Stimulated activated naive B cell treated with anti-CD40 and anti-IgM and Interleukin-4, amounts not matched to agents 10 μg/mL and 1 μg/mL and 100 μg/mL, for 72 hours (primary cell): ENCODE results near the gene BTN2A1.

Experiments
- ATAC-seq, 2 donors: fragments of 150-1000 bp; cut with Tn5 transposase; replicated peaks; 2 replicates each; pipeline ENCODE4 v1.10.0; 2021; ENCODE audit warnings: moderate library complexity in 1 of 2
- DNase-seq: peaks from one replicate; pipeline ENCODE4 v3.0.0; 2021
- H3K27ac Mint-ChIP-seq: one replicate; pipeline ENCODE4 v1.8.0; 2022; ENCODE audit warnings: mild to moderate bottlenecking, mixed read lengths
- H3K27me3 Mint-ChIP-seq, 2 donors: one replicate each; pipeline ENCODE4 v1.8.0; 2022; ENCODE audit warnings: mixed read lengths in 2 of 2
- H3K36me3 Mint-ChIP-seq, 2 donors: one replicate each; pipeline ENCODE4 v1.8.0; 2022; ENCODE audit warnings: mixed read lengths in 2 of 2, mild to moderate bottlenecking in 1 of 2
- H3K4me1 Mint-ChIP-seq, 2 donors: one replicate each; pipeline ENCODE4 v1.8.0; 2022; ENCODE audit warnings: mixed read lengths in 2 of 2, mild to moderate bottlenecking in 1 of 2
- H3K4me3 Mint-ChIP-seq, 2 donors: one replicate each; pipeline ENCODE4 v1.8.0; 2022; ENCODE audit warnings: mild to moderate bottlenecking in 2 of 2, mixed read lengths in 2 of 2, moderate library complexity in 1 of 2
- H3K9me3 Mint-ChIP-seq, 2 donors: one replicate each; pipeline ENCODE4 v1.8.0; 2022; ENCODE audit warnings: mixed read lengths in 2 of 2, mild to moderate bottlenecking in 1 of 2

Gene BTN2A1

DNA sequence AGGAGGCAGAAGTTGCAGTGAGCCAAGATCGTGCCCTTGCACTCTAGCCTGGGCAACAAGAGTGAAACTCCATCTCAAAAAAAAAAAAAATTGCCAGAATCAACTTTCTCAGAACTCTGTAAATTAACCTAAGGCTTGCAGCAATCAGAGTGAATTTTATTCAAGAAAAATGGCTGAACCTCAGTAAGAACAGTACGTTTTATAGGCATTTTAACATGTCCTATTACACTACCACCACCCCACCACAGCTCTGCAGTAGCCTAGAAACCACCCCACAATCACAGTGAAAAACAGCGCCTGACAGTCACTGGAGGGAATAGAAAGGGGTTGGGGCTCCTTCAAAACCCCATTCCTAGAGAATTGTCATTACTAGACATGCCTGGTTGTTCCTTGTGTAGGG is 26.0 kb downstream of the BTN2A1 start:
- no peak overlapping the region for H3K27ac Mint-ChIP-seq
- H3K36me3 Mint-ChIP-seq, result peaks cover 2 to 8% of the 10 kb centered on the region in 2 donors
- DNase-seq, result no peak
- H3K27me3 Mint-ChIP-seq, result no peaks in the 10 kb centered on the region
- no peak for ATAC-seq
- no peak overlapping the region for H3K4me3 Mint-ChIP-seq
- peaks cover 6 to 15% of the 10 kb centered on the region in 2 donors for H3K4me1 Mint-ChIP-seq
- H3K9me3 Mint-ChIP-seq, result peaks cover 8% of the 10 kb centered on the region in 2 donors

DNA sequence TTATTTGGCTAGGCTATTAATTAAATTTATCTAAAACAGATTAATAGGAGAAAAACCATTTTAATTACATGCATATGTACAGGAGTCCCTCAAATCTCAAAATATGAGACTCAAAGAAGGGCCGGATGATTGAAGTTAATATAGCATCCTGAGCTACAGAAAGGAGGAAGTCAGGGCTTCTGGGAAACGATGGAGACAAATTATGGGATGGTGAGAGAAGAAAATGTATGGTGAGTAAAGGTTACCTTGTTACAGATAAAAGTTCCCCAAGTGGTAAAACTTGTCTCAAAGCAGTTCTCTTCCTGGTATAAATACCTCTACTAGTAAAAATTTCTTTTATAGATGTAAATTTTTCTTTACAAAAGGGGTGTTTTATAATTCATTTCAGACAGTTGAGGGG is 26.4 kb downstream of the BTN2A1 start:
- ATAC-seq, result no peak

DNA sequence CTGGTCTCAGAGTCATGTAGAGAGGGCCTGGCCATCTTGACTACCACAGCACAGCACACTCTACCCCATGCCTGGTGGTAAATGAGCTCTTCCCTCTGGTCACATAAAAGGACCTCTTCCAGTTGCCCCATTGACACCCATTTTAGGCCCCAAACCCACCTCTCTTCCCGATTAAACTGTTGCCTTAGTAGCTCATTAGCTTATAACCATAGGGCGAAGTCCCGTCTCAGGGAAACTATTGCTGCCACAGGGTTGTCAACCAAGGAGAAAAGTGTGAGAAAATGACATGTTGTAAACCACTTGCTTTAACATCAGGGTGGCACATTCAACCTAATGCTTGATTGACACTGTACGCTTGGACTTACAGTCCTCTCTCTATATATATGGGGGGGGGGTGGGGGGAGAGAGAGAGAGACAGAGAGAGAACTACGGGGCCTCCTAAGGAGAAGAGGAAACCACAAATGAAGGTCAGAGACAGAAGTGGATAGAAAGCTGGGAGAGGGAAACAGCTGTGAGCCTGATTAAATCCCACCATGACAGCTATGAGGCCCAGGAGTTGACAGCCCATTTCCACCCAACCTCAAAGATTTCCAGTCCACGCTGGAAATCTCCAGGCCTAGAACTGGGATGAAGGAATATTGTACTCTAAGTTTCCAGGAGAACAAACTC is 27.5 kb downstream of the BTN2A1 start:
- Mint-ChIP-seq H3K9me3 (peaks cover 8 to 10% of the 10 kb centered on the region in 2 donors), H3K36me3 (peaks cover 2 to 8% of the 10 kb centered on the region in 2 donors), H3K4me1 (peaks cover 0 to 6% of the 10 kb centered on the region in 2 donors), H3K27me3 (no peaks in the 10 kb centered on the region), H3K4me3 (no peak overlapping the region), H3K27ac (no peak overlapping the region)
- DNase-seq (no peak), ATAC-seq (no peak)

More for the DNA sequence above, 26.4 kb downstream of the BTN2A1 start:
- no peak overlapping the region for H3K4me3 Mint-ChIP-seq
- no peak overlapping the region for H3K27ac Mint-ChIP-seq
- no peak for DNase-seq
- H3K4me1 Mint-ChIP-seq, result peaks cover 1 to 11% of the 10 kb centered on the region in 2 donors
- H3K27me3 Mint-ChIP-seq, result no peaks in the 10 kb centered on the region
- H3K36me3 Mint-ChIP-seq, result peaks cover 2 to 8% of the 10 kb centered on the region in 2 donors
- peaks cover 8% of the 10 kb centered on the region in 2 donors for H3K9me3 Mint-ChIP-seq

DNA sequence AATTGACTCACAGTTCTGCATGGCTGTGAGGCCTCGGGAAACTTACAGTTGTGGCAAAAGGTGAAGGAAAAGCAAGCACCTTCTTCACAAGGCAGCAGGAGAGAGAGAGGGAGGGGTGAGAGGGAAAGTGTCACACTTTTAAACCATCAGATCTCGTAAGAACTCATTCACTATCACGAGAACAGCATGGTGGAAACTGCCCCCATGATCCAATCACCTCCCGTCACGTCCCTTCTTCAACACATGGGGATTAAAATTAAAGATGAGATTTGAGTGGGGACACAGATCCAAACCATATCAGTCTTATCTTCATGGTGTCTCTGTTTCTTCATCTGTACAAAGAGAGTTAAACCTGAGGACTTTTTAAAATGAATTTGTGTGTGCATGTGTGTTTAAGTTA is 28.6 kb downstream of the BTN2A1 start:
- Mint-ChIP-seq H3K36me3 (peaks cover 2 to 8% of the 10 kb centered on the region in 2 donors), H3K27me3 (no peaks in the 10 kb centered on the region), H3K4me3 (no peak overlapping the region), H3K9me3 (peaks cover 7 to 8% of the 10 kb centered on the region in 2 donors), H3K27ac (no peak overlapping the region), H3K4me1 (peaks cover 0 to 2% of the 10 kb centered on the region in 2 donors)
- ATAC-seq (no peak), DNase-seq (no peak)

GRCh38 chr6:26487466-26487865 is 29.7 kb downstream of the BTN2A1 start:
- no peak for DNase-seq
- no peak for ATAC-seq
- Mint-ChIP-seq H3K9me3 (peaks cover 7 to 8% of the 10 kb centered on the region in 2 donors), H3K27ac (no peak overlapping the region), H3K4me1 (no peaks in the 10 kb centered on the region), H3K27me3 (no peaks in the 10 kb centered on the region), H3K36me3 (peaks cover 2 to 8% of the 10 kb centered on the region in 2 donors), H3K4me3 (no peak overlapping the region)

DNA sequence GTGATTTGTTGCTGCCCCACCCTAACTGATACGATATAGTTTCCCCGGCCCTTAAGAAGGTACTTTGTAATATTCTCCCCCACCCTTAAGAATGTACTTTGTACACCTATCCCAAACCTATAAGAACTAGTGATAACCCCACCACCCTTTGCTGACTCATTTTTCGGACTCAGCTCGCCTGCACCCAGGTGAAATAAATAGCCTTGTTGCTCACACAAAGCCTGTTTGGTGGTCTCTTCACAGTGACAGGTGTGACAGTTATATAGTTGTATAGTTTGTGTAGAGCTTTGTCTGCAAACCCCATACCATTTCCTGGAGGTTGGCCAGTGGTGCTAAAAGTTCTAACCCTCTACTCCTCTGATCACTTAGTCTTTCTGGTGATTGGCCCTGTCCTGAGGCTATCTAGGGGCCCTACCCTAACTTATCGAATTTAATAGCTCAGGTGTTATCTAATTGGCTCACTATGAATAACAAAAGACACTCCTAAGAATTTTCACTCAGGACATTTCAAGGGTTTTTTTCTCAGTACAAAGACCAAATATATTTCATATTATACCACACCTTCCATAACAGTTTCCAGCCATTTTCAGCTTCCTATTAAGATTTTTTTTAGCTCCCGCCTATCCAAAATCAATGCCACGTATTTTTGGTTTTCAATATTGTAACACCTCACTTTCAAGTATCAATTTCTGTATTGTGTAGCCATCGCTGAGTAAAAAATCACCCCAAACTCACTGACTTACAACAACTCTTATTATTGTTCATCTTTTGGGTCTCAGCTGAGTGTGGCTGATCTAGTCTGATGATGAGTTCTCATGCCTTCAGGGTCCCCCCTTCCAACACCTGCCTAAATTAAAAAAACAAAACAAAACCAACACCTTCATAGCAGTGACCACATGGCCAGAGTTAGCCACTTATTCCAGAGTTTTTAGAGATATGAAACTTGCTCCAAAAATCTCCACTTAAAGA is 32.5 kb downstream of the BTN2A1 start:
- no peak for ATAC-seq
- H3K9me3 Mint-ChIP-seq, result peaks cover 7 to 8% of the 10 kb centered on the region in 2 donors
- no peak for DNase-seq
- H3K4me3 Mint-ChIP-seq, result no peak overlapping the region
- H3K36me3 Mint-ChIP-seq, result peaks cover 4 to 8% of the 10 kb centered on the region in 2 donors
- peaks cover 4 to 8% of the 10 kb centered on the region in 2 donors for H3K27me3 Mint-ChIP-seq
- no peaks in the 10 kb centered on the region for H3K4me1 Mint-ChIP-seq
- no peak overlapping the region for H3K27ac Mint-ChIP-seq

- peaks cover 7 to 8% of the 10 kb centered on the region in 2 donors for H3K9me3 Mint-ChIP-seq
- H3K4me3 Mint-ChIP-seq, result no peak overlapping the region
- peaks cover 4 to 14% of the 10 kb centered on the region in 2 donors for H3K27me3 Mint-ChIP-seq
- H3K4me1 Mint-ChIP-seq, result no peaks in the 10 kb centered on the region
- DNase-seq (no peak), ATAC-seq (no peak)
- H3K27ac Mint-ChIP-seq, result no peak overlapping the region
- H3K36me3 Mint-ChIP-seq, result peaks cover 4 to 8% of the 10 kb centered on the region in 2 donors
These were observed 33.8 kb downstream of the BTN2A1 start for GRCh38 chr6:26491604-26492003.

GRCh38 chr6:26493258-26493657 is 35.5 kb downstream of the BTN2A1 start:
- peaks cover 4 to 14% of the 10 kb centered on the region in 2 donors for H3K27me3 Mint-ChIP-seq
- ATAC-seq (peak; percentile 36 to 57), DNase-seq (no peak)
- no peak overlapping the region for H3K4me3 Mint-ChIP-seq
- H3K4me1 Mint-ChIP-seq, result peaks cover 5 to 7% of the 10 kb centered on the region in 2 donors
- no peak overlapping the region for H3K27ac Mint-ChIP-seq
- peaks cover 0 to 1% of the 10 kb centered on the region in 2 donors for H3K9me3 Mint-ChIP-seq
- peaks cover 0 to 2% of the 10 kb centered on the region in 2 donors for H3K36me3 Mint-ChIP-seq

- Mint-ChIP-seq H3K4me3 (no peak overlapping the region), H3K27ac (no peak overlapping the region), H3K36me3 (peaks cover 0 to 2% of the 10 kb centered on the region in 2 donors), H3K4me1 (peaks cover 5 to 7% of the 10 kb centered on the region in 2 donors), H3K27me3 (peaks cover 4 to 14% of the 10 kb centered on the region in 2 donors), H3K9me3 (peaks cover 0 to 1% of the 10 kb centered on the region in 2 donors)
- DNase-seq (no peak), ATAC-seq (no peak)
These were observed 36.4 kb downstream of the BTN2A1 start for GRCh38 chr6:26494117-26494516.

- Mint-ChIP-seq H3K36me3 (peaks cover 0 to 2% of the 10 kb centered on the region in 2 donors), H3K27ac (no peak overlapping the region), H3K4me1 (peaks cover 6 to 10% of the 10 kb centered on the region in 2 donors), H3K27me3 (peaks cover 4 to 14% of the 10 kb centered on the region in 2 donors), H3K9me3 (no peaks in the 10 kb centered on the region), H3K4me3 (no peak overlapping the region)
- no peak for DNase-seq
- no peak for ATAC-seq
These were observed 37.5 kb downstream of the BTN2A1 start for GRCh38 chr6:26495281-26495680.

DNA sequence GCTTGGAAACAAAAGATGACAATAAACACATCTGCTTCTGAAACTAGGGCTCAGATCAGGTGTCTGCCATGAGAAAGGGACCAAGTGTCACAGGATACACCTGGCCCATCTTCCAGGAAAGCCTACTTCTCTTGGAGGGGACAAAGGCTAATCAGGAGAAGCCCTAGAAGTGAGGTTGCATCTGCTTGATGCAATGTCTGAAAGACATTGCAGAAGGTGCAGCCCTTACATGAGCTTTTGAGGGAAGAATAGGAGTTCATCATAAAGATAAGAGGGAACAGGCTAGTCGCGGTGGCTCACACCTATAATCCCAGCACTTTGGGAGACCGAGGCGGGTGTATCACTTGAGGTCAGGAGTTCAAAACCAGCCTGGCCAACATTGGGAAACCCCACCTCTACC is 39.9 kb downstream of the BTN2A1 start:
- Mint-ChIP-seq H3K27ac (no peak overlapping the region), H3K27me3 (peaks cover 11 to 22% of the 10 kb centered on the region in 2 donors), H3K4me3 (no peak overlapping the region), H3K36me3 (peaks cover 0 to 2% of the 10 kb centered on the region in 2 donors), H3K4me1 (peaks cover 16 to 29% of the 10 kb centered on the region in 2 donors), H3K9me3 (no peaks in the 10 kb centered on the region)
- DNase-seq, result no peak
- ATAC-seq, result no peak

- H3K27ac Mint-ChIP-seq, result no peak within 1 kb of the TSS
- ATAC-seq (no peak), DNase-seq (no peak)
- no peaks in the 10 kb centered on the region for H3K9me3 Mint-ChIP-seq
- peaks cover 16 to 31% of the 10 kb centered on the region in 2 donors for H3K4me1 Mint-ChIP-seq
- peak within 1 kb of the TSS; percentile 84 to 90 for H3K4me3 Mint-ChIP-seq
- no peaks in the 10 kb centered on the region for H3K36me3 Mint-ChIP-seq
- peaks cover 6 to 28% of the 10 kb centered on the region in 2 donors for H3K27me3 Mint-ChIP-seq
These were observed 42.3 kb downstream of the BTN2A1 start, which contains the start of gene BTN1A1 for GRCh38 chr6:26500102-26500501. BTN1A1 (plus strand) TSS chr6:26500303; CDS start chr6:26501287, 984 bp downstream.

- DNase-seq, result peak; percentile 10
- ATAC-seq, result peak; percentile 77 to 85
- Mint-ChIP-seq H3K27ac (peak overlapping the region; percentile 89), H3K27me3 (peaks cover 6 to 20% of the 10 kb centered on the region in 2 donors), H3K36me3 (no peaks in the 10 kb centered on the region), H3K4me3 (peak overlapping the region; percentile 84 to 90), H3K4me1 (peaks cover 16 to 31% of the 10 kb centered on the region in 2 donors), H3K9me3 (no peaks in the 10 kb centered on the region)
These were observed 43.8 kb downstream of the BTN2A1 start for GRCh38 chr6:26501482-26501986.

DNA sequence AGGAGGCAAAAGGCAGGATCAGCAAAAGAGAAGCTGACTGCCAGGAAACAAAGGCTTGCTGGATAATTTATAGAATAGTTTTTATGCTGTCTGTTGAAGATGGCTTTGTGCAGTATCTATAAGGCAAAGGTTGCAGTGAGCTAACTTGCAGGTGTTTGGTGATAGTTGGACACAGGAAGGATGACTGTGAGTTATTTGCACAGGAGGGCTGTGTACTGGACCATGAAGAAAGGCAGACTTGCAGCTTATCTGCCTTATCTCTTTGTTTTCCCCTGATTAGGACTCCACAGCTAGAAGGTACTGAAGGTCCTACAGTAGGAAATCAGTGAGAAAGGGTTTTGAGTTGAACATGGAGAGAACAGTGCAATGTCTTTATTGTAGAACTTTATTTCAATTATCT is 44.4 kb downstream of the BTN2A1 start:
- Mint-ChIP-seq H3K27ac (peak overlapping the region; percentile 89), H3K9me3 (no peaks in the 10 kb centered on the region), H3K4me1 (peaks cover 15 to 29% of the 10 kb centered on the region in 2 donors), H3K36me3 (no peaks in the 10 kb centered on the region), H3K4me3 (peak overlapping the region; percentile 84 to 90), H3K27me3 (peaks cover 6 to 20% of the 10 kb centered on the region in 2 donors)
- ATAC-seq, result peak; percentile 79 to 84
- DNase-seq, result no peak
